GM19023 (cell line): ENCODE measurements around the gene PDE8B.
A peak's percentile ranks its signal among the peaks of the same experiment; 100 is the strongest.
"Not testable (repeated sequence)": the region's sequence is repeated elsewhere in the genome, so short reads cannot be mapped to it uniquely, and the experiment has no call there.

Experiments used
- ATAC-seq: cut with Tn5 transposase; IDR thresholded peaks from one replicate; pipeline ENCODE4 v1.9.1; 2021; ENCODE audit warnings: mild to moderate bottlenecking, moderate library complexity; ENCODE audit not compliant: unreplicated experiment

The PDE8B gene

GRCh38 chr5:77355080-77355479, 144.6 kb downstream of the PDE8B start:
- ATAC-seq: no peak

GRCh38 chr5:77355751-77356150, 145.3 kb downstream of the PDE8B start:
- no peak for ATAC-seq

- ATAC-seq: peak; percentile 86
Observed at GRCh38 chr5:77356740-77357139, 146.3 kb downstream of the PDE8B start.

GRCh38 chr5:77358255-77359205, 148.1 kb downstream of the PDE8B start:
- no peak for ATAC-seq

GRCh38 chr5:77359231-77359630, 148.8 kb downstream of the PDE8B start:
- ATAC-seq: no peak

GRCh38 chr5:77360381-77360780, 149.9 kb downstream of the PDE8B start:
- no peak for ATAC-seq

GRCh38 chr5:77360973-77361372, 150.5 kb downstream of the PDE8B start:
- no peak for ATAC-seq

- ATAC-seq: no peak
Observed at GRCh38 chr5:77366717-77367500, 156.4 kb downstream of the PDE8B start.

- ATAC-seq: no peak
Observed at GRCh38 chr5:77367741-77368140, 157.3 kb downstream of the PDE8B start.

- ATAC-seq: no peak
Observed at GRCh38 chr5:77368367-77368766, 157.9 kb downstream of the PDE8B start.

GRCh38 chr5:77369566-77369965, 159.1 kb downstream of the PDE8B start:
- ATAC-seq: no peak

- no peak for ATAC-seq
Observed at GRCh38 chr5:77374686-77375085, 164.2 kb downstream of the PDE8B start.

- ATAC-seq: no peak
Observed at GRCh38 chr5:77376609-77377300, 166.3 kb downstream of the PDE8B start.

GRCh38 chr5:77379558-77380061, 169.1 kb downstream of the PDE8B start:
- ATAC-seq: peak; percentile 84

GRCh38 chr5:77380636-77381035, 170.2 kb downstream of the PDE8B start:
- no peak for ATAC-seq

- ATAC-seq: not testable (repeated sequence)
Observed at GRCh38 chr5:77383336-77383735, 172.9 kb downstream of the PDE8B start.

GRCh38 chr5:77386340-77386739, 175.9 kb downstream of the PDE8B start:
- not testable (repeated sequence) for ATAC-seq

GRCh38 chr5:77389746-77390145, 179.3 kb downstream of the PDE8B start:
- ATAC-seq: no peak

GRCh38 chr5:77390221-77390620, 179.7 kb downstream of the PDE8B start:
- ATAC-seq: no peak

- no peak for ATAC-seq
Observed at GRCh38 chr5:77390795-77391194, 180.3 kb downstream of the PDE8B start.

- no peak for ATAC-seq
Observed at GRCh38 chr5:77391240-77391765, 180.8 kb downstream of the PDE8B start.
